ENCODE results near the gene ATXN3L.

ATXN3L gene

DNA sequence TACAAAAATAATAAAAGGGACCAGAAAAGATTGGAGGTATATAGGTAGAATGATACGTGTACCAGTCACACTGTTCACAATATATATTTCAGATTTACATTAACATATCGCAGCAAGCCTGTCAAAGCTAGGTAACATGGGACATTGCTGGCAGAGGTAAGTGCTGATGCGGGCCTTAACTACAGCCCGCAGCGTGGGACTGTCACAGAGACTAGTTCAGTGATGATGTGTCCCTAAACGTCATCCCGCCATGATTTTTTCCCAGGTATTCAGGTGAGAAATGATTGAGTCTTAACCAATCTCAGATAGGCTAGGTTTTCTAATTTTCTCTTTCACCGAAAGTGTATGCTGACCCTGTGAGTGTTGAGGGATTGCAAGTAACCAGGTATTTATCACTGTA lies 7.8 kb upstream of the ATXN3L start:
- ChIA-PET CTCF (no interaction called here), POLR2A (no interaction called here)

DNA sequence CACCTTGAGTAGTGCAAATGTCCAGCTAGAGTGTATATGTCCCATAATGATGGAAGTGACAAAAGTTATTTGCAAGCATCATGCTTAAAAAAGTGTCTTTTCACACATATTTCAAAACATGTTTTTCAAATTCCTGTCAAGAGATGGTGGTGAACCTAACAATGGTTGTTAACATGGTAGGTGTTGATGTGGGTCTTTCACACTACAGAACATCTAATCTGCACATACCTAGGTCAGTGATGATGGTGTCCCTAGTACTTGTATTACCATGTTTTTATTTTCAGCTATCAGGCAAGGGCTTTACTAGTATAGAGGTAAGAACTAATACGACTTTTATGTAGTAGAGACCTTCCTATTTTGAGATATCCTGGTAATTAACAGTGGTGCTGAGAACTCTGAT lies 3.4 kb upstream of the ATXN3L start:
- no peaks in the 10 kb centered on the region for H3K9me3 ChIP-seq (ENCODE audit: control insufficient read depth, insufficient read depth, low read depth, low read length)
- H3K36me3 ChIP-seq (ENCODE audit: control insufficient read depth in 2 of 2, insufficient read depth in 1 of 2, low read length in 2 of 2): no peaks in the 10 kb centered on the region
- POLR2A ChIA-PET: no interaction called here
- CTCF ChIA-PET: interaction anchor here (0.6 to 0.7 kb wide), 2 partner anchors 10 to 50 kb away, joined by 3 read pairs; no protein-coding TSS in a partner anchor
- no peaks in the 10 kb centered on the region for H3K4me1 ChIP-seq (ENCODE audit: control insufficient read depth, insufficient read depth, low read length)
- no peak overlapping the region for H3K4me3 ChIP-seq (ENCODE audit: low read depth, low read length)
- no peak overlapping the region for H3K27ac ChIP-seq (ENCODE audit: extremely low read depth, low read depth, low read length)
- TF ChIP-seq ZNF324 (tag by site-specific recombination; IDR thresholded peaks at IDR 0.05) (no peak), PRDM1 (tag by site-specific recombination; IDR thresholded peaks at IDR 0.05) (no peak), ZNF76 (tag by site-specific recombination; IDR thresholded peaks at IDR 0.05; ENCODE audit: borderline replicate concordance, low read depth) (no peak), ZNF202 (tag by site-specific recombination; IDR thresholded peaks at IDR 0.05; ENCODE audit: borderline replicate concordance) (no peak), ZNF155 (tag by site-specific recombination; IDR thresholded peaks at IDR 0.05) (no peak), ZNF175 (tag by site-specific recombination; IDR thresholded peaks at IDR 0.05) (no peak), ZNF529 (tag by site-specific recombination; IDR thresholded peaks at IDR 0.05; ENCODE audit: insufficient replicate concordance) (no peak), ZNF473 (tag by site-specific recombination; IDR thresholded peaks at IDR 0.05) (no peak), ZXDB (tag by site-specific recombination; IDR thresholded peaks at IDR 0.05) (no peak)
- TF ChIP-seq, protein P1, sequence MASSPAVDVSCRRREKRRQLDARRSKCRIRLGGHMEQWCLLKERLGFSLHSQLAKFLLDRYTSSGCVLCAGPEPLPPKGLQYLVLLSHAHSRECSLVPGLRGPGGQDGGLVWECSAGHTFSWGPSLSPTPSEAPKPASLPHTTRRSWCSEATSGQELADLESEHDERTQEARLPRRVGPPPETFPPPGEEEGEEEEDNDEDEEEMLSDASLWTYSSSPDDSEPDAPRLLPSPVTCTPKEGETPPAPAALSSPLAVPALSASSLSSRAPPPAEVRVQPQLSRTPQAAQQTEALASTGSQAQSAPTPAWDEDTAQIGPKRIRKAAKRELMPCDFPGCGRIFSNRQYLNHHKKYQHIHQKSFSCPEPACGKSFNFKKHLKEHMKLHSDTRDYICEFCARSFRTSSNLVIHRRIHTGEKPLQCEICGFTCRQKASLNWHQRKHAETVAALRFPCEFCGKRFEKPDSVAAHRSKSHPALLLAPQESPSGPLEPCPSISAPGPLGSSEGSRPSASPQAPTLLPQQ (tag by site-specific recombination; IDR thresholded peaks at IDR 0.05): no peak
- TF ChIP-seq, protein P2, sequence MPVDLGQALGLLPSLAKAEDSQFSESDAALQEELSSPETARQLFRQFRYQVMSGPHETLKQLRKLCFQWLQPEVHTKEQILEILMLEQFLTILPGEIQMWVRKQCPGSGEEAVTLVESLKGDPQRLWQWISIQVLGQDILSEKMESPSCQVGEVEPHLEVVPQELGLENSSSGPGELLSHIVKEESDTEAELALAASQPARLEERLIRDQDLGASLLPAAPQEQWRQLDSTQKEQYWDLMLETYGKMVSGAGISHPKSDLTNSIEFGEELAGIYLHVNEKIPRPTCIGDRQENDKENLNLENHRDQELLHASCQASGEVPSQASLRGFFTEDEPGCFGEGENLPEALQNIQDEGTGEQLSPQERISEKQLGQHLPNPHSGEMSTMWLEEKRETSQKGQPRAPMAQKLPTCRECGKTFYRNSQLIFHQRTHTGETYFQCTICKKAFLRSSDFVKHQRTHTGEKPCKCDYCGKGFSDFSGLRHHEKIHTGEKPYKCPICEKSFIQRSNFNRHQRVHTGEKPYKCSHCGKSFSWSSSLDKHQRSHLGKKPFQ (tag by site-specific recombination; IDR thresholded peaks at IDR 0.05): no peak

More for the DNA sequence above, 7.8 kb upstream of the ATXN3L start:
- Histone ChIP-seq H3K4me3 (ENCODE audit: low read depth, low read length) (no peak overlapping the region), H3K27ac (ENCODE audit: extremely low read depth, low read depth, low read length) (no peak overlapping the region), H3K9me3 (ENCODE audit: control insufficient read depth, insufficient read depth, low read depth, low read length) (no peaks in the 10 kb centered on the region), H3K36me3 (ENCODE audit: control insufficient read depth in 2 of 2, insufficient read depth in 1 of 2, low read length in 2 of 2) (no peaks in the 10 kb centered on the region), H3K4me1 (ENCODE audit: control insufficient read depth, insufficient read depth, low read length) (no peaks in the 10 kb centered on the region)
- TF ChIP-seq GLIS2 (tag by site-specific recombination; IDR thresholded peaks at IDR 0.05) (no peak), ZEB2 (tag by site-specific recombination; IDR thresholded peaks at IDR 0.05) (no peak), KLF1 (tag by site-specific recombination; IDR thresholded peaks at IDR 0.05) (no peak), SP7 (tag by site-specific recombination; IDR thresholded peaks at IDR 0.05) (no peak), ZNF426 (tag by site-specific recombination; IDR thresholded peaks at IDR 0.05) (no peak), ZBTB20 (tag by site-specific recombination; IDR thresholded peaks at IDR 0.05) (no peak), TCF7L2 (IDR thresholded peaks at IDR 0.05; ENCODE audit: borderline replicate concordance, low read depth, low read length) (no peak), ZNF549 (tag by site-specific recombination; IDR thresholded peaks at IDR 0.05) (no peak), ZNF548 (tag by site-specific recombination; IDR thresholded peaks at IDR 0.05) (no peak), ZNF600 (tag by site-specific recombination; IDR thresholded peaks at IDR 0.05) (no peak), ZNF747 (tag by site-specific recombination; IDR thresholded peaks at IDR 0.05) (no peak), MYNN (tag by site-specific recombination; IDR thresholded peaks at IDR 0.05; ENCODE audit: borderline replicate concordance) (no peak), ZNF112 (tag by site-specific recombination; IDR thresholded peaks at IDR 0.05) (no peak), ZNF138 (tag by site-specific recombination; IDR thresholded peaks at IDR 0.05; ENCODE audit: borderline replicate concordance) (no peak), SALL2 (tag by site-specific recombination; IDR thresholded peaks at IDR 0.05; ENCODE audit: borderline replicate concordance) (no peak)
- TF ChIP-seq, protein P3, sequence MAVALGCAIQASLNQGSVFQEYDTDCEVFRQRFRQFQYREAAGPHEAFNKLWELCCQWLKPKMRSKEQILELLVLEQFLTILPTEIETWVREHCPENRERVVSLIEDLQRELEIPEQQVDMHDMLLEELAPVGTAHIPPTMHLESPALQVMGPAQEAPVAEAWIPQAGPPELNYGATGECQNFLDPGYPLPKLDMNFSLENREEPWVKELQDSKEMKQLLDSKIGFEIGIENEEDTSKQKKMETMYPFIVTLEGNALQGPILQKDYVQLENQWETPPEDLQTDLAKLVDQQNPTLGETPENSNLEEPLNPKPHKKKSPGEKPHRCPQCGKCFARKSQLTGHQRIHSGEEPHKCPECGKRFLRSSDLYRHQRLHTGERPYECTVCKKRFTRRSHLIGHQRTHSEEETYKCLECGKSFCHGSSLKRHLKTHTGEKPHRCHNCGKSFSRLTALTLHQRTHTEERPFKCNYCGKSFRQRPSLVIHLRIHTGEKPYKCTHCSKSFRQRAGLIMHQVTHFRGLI (tag by site-specific recombination; IDR thresholded peaks at IDR 0.05): no peak
- TF ChIP-seq, protein P4, sequence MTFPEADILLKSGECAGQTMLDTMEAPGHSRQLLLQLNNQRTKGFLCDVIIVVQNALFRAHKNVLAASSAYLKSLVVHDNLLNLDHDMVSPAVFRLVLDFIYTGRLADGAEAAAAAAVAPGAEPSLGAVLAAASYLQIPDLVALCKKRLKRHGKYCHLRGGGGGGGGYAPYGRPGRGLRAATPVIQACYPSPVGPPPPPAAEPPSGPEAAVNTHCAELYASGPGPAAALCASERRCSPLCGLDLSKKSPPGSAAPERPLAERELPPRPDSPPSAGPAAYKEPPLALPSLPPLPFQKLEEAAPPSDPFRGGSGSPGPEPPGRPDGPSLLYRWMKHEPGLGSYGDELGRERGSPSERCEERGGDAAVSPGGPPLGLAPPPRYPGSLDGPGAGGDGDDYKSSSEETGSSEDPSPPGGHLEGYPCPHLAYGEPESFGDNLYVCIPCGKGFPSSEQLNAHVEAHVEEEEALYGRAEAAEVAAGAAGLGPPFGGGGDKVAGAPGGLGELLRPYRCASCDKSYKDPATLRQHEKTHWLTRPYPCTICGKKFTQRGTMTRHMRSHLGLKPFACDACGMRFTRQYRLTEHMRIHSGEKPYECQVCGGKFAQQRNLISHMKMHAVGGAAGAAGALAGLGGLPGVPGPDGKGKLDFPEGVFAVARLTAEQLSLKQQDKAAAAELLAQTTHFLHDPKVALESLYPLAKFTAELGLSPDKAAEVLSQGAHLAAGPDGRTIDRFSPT (tag by site-specific recombination; IDR thresholded peaks at IDR 0.05): no peak
- TF ChIP-seq, protein P5, sequence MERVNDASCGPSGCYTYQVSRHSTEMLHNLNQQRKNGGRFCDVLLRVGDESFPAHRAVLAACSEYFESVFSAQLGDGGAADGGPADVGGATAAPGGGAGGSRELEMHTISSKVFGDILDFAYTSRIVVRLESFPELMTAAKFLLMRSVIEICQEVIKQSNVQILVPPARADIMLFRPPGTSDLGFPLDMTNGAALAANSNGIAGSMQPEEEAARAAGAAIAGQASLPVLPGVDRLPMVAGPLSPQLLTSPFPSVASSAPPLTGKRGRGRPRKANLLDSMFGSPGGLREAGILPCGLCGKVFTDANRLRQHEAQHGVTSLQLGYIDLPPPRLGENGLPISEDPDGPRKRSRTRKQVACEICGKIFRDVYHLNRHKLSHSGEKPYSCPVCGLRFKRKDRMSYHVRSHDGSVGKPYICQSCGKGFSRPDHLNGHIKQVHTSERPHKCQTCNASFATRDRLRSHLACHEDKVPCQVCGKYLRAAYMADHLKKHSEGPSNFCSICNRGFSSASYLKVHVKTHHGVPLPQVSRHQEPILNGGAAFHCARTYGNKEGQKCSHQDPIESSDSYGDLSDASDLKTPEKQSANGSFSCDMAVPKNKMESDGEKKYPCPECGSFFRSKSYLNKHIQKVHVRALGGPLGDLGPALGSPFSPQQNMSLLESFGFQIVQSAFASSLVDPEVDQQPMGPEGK (tag by site-specific recombination; IDR thresholded peaks at IDR 0.05): no peak
- TF ChIP-seq, protein P6, sequence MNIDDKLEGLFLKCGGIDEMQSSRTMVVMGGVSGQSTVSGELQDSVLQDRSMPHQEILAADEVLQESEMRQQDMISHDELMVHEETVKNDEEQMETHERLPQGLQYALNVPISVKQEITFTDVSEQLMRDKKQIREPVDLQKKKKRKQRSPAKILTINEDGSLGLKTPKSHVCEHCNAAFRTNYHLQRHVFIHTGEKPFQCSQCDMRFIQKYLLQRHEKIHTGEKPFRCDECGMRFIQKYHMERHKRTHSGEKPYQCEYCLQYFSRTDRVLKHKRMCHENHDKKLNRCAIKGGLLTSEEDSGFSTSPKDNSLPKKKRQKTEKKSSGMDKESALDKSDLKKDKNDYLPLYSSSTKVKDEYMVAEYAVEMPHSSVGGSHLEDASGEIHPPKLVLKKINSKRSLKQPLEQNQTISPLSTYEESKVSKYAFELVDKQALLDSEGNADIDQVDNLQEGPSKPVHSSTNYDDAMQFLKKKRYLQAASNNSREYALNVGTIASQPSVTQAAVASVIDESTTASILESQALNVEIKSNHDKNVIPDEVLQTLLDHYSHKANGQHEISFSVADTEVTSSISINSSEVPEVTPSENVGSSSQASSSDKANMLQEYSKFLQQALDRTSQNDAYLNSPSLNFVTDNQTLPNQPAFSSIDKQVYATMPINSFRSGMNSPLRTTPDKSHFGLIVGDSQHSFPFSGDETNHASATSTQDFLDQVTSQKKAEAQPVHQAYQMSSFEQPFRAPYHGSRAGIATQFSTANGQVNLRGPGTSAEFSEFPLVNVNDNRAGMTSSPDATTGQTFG (tag by site-specific recombination; IDR thresholded peaks at IDR 0.05; ENCODE audit: borderline replicate concordance): no peak

All from HEK293 (cell line).